ENCODE data around the gene CD74. TPM values are rescaled to one million over a fixed set of nuclear protein-coding genes. Genes with fewer than 3 reads are reported as not detected.

CD74 gene
- total RNA-seq, 2 donors from 2014 or later = 425 to 612 TPM

DNA sequence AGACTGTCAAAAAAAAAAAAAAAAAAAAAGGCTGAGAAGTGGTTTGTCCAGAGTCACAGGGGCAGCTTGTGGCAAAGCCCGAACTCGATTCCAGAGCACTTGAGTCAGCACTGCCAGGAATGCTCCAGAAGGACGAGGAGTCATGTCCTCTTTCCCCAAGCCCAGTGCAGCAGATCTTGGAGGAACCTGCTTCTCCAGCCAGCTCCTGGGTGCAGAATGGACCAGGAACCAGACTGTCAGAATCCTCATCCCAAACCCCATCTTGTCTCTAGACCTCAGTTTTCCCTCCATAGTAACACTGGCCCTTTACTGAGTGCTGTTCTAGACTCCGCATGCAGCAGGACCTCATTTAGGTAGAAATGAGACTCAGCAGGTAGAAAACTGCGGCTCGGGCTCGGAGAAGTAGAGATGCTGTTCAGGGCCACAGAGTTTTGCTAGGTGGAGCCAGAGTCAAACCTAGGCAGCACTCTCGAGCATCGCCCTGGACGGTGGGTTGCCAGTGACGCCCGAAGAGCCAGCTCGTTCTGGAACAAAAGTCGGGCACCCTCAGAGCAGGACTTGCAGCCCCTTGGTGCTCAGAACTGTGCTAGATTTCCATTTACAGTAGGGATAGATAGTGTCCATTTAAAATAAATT, 15.4 kb downstream of the CD74 start:
- H3K9me3 ChIP-seq = no peaks in the 10 kb centered on the region
- TF ChIP-seq POLR2AphosphoS5 (IDR thresholded peaks at IDR 0.05) (no peak), POLR2A (IDR thresholded peaks at IDR 0.05) (no peak)
- TF ChIP-seq, protein P1, sequence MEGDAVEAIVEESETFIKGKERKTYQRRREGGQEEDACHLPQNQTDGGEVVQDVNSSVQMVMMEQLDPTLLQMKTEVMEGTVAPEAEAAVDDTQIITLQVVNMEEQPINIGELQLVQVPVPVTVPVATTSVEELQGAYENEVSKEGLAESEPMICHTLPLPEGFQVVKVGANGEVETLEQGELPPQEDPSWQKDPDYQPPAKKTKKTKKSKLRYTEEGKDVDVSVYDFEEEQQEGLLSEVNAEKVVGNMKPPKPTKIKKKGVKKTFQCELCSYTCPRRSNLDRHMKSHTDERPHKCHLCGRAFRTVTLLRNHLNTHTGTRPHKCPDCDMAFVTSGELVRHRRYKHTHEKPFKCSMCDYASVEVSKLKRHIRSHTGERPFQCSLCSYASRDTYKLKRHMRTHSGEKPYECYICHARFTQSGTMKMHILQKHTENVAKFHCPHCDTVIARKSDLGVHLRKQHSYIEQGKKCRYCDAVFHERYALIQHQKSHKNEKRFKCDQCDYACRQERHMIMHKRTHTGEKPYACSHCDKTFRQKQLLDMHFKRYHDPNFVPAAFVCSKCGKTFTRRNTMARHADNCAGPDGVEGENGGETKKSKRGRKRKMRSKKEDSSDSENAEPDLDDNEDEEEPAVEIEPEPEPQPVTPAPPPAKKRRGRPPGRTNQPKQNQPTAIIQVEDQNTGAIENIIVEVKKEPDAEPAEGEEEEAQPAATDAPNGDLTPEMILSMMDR (IDR thresholded peaks at IDR 0.05) = no peak
- H3K27ac ChIP-seq = no peak overlapping the region
- intact Hi-C loops (cut with DNase I) = no loop called here
- H3K4me1 ChIP-seq (replicated peaks) = no peaks in the 10 kb centered on the region
- no peak overlapping the region for H3K4me3 ChIP-seq
- peaks cover 6 to 16% of the 10 kb centered on the region in 2 donors for H3K36me3 ChIP-seq
- H3K27me3 ChIP-seq (replicated peaks; ENCODE audit: insufficient read depth) = no peaks in the 10 kb centered on the region
- no peak for DNase-seq (ENCODE audit: low spot score)
- WGBS = 87% methylated on average over 14 of the region's 14 CpGs

DNA sequence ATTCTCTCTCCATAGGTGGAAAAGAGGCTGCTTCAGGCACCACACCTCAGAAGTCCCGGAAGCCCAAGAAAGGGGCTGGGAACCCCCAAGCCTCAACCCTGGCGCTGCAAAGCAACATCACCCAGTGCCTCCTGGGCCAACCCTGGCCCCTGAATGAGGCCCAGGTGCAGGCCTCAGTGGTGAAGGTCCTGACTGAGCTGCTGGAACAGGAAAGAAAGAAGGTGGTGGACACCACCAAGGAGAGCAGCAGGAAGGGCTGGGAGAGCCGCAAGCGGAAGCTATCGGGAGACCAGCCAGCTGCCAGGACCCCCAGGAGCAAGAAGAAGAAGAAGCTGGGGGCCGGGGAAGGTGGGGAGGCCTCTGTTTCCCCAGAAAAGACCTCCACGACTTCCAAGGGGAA, 16.4 kb downstream of the CD74 start:
- intact Hi-C loops (cut with DNase I) = no loop called here
- DNase-seq (ENCODE audit: low spot score) = no peak
- H3K9me3 ChIP-seq = no peaks in the 10 kb centered on the region
- H3K4me3 ChIP-seq = no peak overlapping the region
- no peaks in the 10 kb centered on the region for H3K27me3 ChIP-seq (replicated peaks; ENCODE audit: insufficient read depth)
- peaks cover 12 to 16% of the 10 kb centered on the region in 2 donors for H3K36me3 ChIP-seq
- 96% methylated on average over 7 of the region's 7 CpGs for WGBS
- H3K27ac ChIP-seq = no peak overlapping the region
- no peak for TF ChIP-seq POLR2AphosphoS5 (IDR thresholded peaks at IDR 0.05)
- TF ChIP-seq, protein P1 (IDR thresholded peaks at IDR 0.05) = no peak
- no peaks in the 10 kb centered on the region for H3K4me1 ChIP-seq (replicated peaks)

DNA sequence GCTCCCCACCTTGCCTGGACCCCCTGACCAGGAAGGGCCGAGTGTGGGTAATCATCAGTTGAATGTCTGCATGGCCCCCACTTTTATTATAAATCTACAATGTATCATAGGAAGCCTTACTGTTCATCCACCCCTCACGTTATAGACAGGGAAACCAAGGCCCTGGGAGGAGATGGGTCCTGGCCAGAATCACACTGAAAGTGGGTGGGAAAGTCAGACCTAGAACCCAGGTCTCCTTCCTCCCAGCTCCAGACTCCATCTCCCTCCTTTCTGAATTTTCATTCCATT, 17.1 kb downstream of the CD74 start:
- Histone ChIP-seq H3K27ac (no peak overlapping the region), H3K4me1 (replicated peaks) (no peaks in the 10 kb centered on the region), H3K9me3 (no peaks in the 10 kb centered on the region), H3K27me3 (replicated peaks; ENCODE audit: insufficient read depth) (no peaks in the 10 kb centered on the region), H3K4me3 (no peak overlapping the region), H3K36me3 (peaks cover 12 to 16% of the 10 kb centered on the region in 2 donors)
- intact Hi-C loops (cut with DNase I) = no loop called here
- no peak for DNase-seq (ENCODE audit: low spot score)
- 85% methylated on average over 2 of the region's 2 CpGs for WGBS
- no peak for TF ChIP-seq POLR2AphosphoS5 (IDR thresholded peaks at IDR 0.05)
- no peak for TF ChIP-seq POLR2A (IDR thresholded peaks at IDR 0.05)
- TF ChIP-seq, protein P1 (IDR thresholded peaks at IDR 0.05) = no peak

DNA sequence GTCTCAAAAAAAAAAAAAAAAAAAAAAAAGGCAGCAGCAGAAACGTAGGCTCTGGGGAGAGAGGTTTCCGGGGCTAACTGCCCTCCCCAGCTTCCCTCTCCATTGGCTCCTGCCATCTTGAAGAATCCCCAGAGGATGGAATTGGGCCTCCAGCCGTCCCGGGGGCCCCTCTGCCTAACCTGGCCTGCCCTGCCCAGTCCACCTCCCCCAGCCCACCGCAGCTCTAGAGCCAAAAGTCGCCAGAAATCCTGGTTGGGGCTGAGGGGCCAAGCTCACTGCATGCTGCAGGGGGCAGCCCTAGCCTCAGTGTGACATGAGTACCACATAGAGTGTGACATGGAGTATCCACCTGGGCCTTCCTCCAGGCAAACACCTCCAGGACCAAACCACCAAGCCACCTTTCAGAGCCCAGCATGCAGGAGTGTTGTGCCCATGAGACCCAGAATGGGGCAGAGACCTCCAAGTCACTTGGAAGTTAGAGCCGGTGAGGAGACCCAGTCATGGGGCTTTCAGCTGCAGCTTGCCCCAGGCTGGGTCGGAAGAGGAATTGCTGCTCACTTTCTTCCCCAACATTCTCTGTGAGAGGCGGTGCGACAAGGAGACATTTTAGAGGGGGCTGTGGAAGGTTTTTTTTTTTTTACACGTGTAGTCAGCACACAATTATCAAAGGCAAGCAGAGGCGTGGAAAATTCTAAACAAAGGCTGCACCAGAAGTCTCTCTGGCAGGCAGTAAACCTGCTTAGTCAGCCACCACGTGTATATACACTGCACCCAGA, 17.6 kb downstream of the CD74 start:
- Histone ChIP-seq H3K27me3 (replicated peaks; ENCODE audit: insufficient read depth) (no peaks in the 10 kb centered on the region), H3K27ac (no peak overlapping the region), H3K4me3 (no peak overlapping the region), H3K36me3 (peaks cover 14 to 16% of the 10 kb centered on the region in 2 donors), H3K4me1 (replicated peaks) (no peaks in the 10 kb centered on the region), H3K9me3 (no peaks in the 10 kb centered on the region)
- TF ChIP-seq, protein P1 (IDR thresholded peaks at IDR 0.05) = no peak
- TF ChIP-seq POLR2A (IDR thresholded peaks at IDR 0.05) (no peak), POLR2AphosphoS5 (IDR thresholded peaks at IDR 0.05) (no peak)
- DNase-seq (ENCODE audit: low spot score) = no peak
- intact Hi-C loops (cut with DNase I) = no loop called here
- WGBS = 63% methylated on average over 13 of the region's 13 CpGs

DNA sequence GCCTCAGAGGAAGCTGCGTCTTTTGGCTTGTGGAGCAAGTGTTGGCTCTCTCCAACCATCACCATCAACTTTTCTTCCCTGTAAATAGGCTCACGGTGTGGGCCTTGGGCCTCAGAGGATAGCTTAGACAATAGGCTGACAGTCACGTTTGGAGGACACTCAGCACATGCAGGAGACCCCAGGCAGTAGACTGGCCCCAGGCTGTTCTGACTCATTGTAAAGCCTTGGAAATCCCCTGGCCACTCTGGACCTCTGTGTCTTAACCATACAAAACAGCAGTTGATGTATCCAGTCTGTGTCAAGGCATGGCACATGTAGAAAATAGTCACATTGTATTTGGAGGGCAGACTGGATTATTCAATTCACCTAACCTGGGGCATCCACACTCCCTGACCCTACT, 18.6 kb downstream of the CD74 start:
- TF ChIP-seq POLR2AphosphoS5 (IDR thresholded peaks at IDR 0.05) = no peak
- TF ChIP-seq POLR2A (IDR thresholded peaks at IDR 0.05) = no peak
- TF ChIP-seq, protein P1 (IDR thresholded peaks at IDR 0.05) = no peak
- H3K4me1 ChIP-seq (replicated peaks) = no peaks in the 10 kb centered on the region
- no peak for DNase-seq (ENCODE audit: low spot score)
- no peaks in the 10 kb centered on the region for H3K27me3 ChIP-seq (replicated peaks; ENCODE audit: insufficient read depth)
- intact Hi-C loops (cut with DNase I) = no loop called here
- WGBS = 57% methylated on average over 3 of the region's 3 CpGs
- no peak overlapping the region for H3K27ac ChIP-seq
- no peaks in the 10 kb centered on the region for H3K9me3 ChIP-seq
- H3K4me3 ChIP-seq = no peak overlapping the region
- peaks cover 15 to 23% of the 10 kb centered on the region in 2 donors for H3K36me3 ChIP-seq

Data from prostate gland (tissue), 2 donors.